Mesodermal cell (in vitro differentiated cells): Measurements from ENCODE around the gene HLF.

Experiments used
- H3K27ac ChIP-seq: 2 replicates; pipeline ENCODE4 v1.7.0; 2013; ENCODE audit warnings: mild to moderate bottlenecking, low read depth, low read length, moderate library complexity; ENCODE audit not compliant: severe bottlenecking
- H3K36me3 ChIP-seq: 2 replicates; pipeline ENCODE4 v1.7.1; 2013; ENCODE audit warnings: mild to moderate bottlenecking, low read length, moderate library complexity; ENCODE audit not compliant: control insufficient read depth, insufficient read depth
- H3K4me1 ChIP-seq: one replicate; pipeline ENCODE4 v1.7.1; 2013; ENCODE audit warnings: mild to moderate bottlenecking, low read length; ENCODE audit not compliant: insufficient read depth, control insufficient read depth, poor library complexity, severe bottlenecking
- H3K4me3 ChIP-seq: 2 replicates; pipeline ENCODE4 v1.7.0; 2013; ENCODE audit warnings: low read length, control low read depth, mild to moderate bottlenecking; ENCODE audit not compliant: insufficient read depth, poor library complexity, severe bottlenecking; ENCODE audit errors: extremely low read depth
- H3K9me3 ChIP-seq: 2 replicates; pipeline ENCODE4 v1.7.1; 2013; ENCODE audit warnings: mild to moderate bottlenecking, low read length, moderate library complexity; ENCODE audit not compliant: control insufficient read depth
- WGBS, 2 experiments: methylation state at CpG; one replicate each; pipeline ENCODE4 v1.1.5; 2013; ENCODE audit warnings: missing lambda C conversion rate in 2 of 2; ENCODE audit not compliant: insufficient coverage in 2 of 2; 5-methylcytosine and 5-hydroxymethylcytosine counted together

HLF gene

DNA sequence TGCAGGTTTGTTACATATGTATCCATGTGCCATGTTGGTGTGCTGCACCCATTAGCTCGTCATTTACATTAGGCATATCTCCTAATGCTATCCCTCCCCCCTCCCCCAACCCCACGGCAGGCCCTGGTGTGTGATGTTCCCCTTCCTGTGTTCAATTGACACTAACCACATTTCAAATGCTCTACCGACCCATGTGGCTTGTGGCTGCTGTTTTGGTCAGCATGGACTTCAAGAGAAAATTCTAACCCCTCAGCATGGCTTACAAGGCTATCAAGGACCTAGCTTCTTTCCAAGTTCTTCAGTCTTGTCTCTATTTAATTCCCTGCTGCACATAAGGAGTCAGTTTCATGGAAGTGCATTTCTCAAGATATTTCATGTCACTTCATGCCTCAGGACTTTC lies 103.9 kb downstream of the HLF start:
- peaks cover 7% of the 10 kb centered on the region for H3K9me3 ChIP-seq
- H3K4me3 ChIP-seq = no peak overlapping the region
- WGBS, 2 experiments = 83 to 100% methylated on average over 1 to 2 of the region's 3 CpGs
- H3K36me3 ChIP-seq = no peaks in the 10 kb centered on the region
- H3K27ac ChIP-seq = no peak overlapping the region
- H3K4me1 ChIP-seq = no peaks in the 10 kb centered on the region
